HG03342 (cell line): ENCODE data around the gene EME2.
"Not testable (repeated sequence)": the region's sequence is repeated elsewhere in the genome, so short reads cannot be mapped to it uniquely, and the experiment has no call there.

Experiments used
- ATAC-seq: cut with Tn5 transposase; IDR thresholded peaks from one replicate; pipeline ENCODE4 v1.9.1; 2021; ENCODE audit warnings: mild to moderate bottlenecking, moderate library complexity; ENCODE audit not compliant: unreplicated experiment

The EME2 gene

DNA sequence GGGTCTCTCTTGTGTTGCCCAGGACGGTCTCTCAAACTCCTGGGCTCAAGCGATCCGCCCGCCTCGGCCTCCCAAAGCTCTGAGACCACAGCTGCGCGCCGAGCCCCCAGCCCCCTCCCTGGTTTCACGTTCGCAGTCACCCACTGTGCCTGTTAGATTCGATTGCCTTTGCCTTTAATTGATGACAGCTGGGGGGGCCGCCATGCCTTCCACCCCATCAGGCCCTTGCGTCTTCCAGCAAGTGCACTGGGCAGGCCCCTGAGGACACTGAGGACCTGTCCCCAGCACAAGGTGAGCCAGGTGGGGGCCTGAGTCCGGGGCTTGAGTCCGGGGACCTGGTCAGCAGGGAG is 17.6 kb downstream of the EME2 start:
- no peak for ATAC-seq

- ATAC-seq = no peak
Observed at GRCh38 chr16:1790611-1791255, 18.1 kb downstream of the EME2 start.

DNA sequence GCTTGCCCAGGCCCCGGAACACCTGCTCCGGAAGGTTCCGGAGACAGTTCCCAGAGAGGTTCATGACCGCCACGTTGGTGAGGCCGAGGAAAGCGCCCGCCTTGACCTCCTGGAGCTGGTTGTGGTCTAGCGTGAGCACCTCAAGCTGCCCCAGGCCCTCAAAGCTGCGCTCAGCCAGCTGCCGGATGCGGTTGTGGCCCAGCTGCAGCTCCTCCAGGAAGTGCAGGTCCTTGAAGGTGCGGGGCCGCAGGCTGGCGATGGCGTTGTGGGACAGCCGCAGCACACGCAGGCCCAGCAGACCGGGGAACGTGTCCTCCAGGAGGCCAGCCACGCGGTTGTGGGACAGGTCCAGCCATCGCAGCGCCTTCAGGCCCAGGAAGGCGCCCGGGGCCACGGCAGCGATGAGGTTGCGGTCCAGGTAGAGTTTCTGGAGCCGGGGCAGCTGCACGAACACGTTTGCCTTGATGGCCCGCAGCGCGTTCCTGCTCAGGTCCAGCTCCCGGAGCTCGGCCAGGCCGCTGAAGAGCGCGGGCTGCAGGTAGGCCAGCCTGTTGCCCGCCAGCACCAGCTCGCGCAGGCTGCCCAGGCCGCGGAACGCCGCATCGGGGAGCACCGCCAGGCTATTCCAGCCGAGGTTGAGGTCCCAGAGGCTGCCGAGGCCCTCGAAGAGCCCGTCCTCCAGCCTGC is 18.8 kb downstream of the EME2 start:
- no peak for ATAC-seq

GRCh38 chr16:1791943-1792812 is 19.6 kb downstream of the EME2 start:
- ATAC-seq = no peak

DNA sequence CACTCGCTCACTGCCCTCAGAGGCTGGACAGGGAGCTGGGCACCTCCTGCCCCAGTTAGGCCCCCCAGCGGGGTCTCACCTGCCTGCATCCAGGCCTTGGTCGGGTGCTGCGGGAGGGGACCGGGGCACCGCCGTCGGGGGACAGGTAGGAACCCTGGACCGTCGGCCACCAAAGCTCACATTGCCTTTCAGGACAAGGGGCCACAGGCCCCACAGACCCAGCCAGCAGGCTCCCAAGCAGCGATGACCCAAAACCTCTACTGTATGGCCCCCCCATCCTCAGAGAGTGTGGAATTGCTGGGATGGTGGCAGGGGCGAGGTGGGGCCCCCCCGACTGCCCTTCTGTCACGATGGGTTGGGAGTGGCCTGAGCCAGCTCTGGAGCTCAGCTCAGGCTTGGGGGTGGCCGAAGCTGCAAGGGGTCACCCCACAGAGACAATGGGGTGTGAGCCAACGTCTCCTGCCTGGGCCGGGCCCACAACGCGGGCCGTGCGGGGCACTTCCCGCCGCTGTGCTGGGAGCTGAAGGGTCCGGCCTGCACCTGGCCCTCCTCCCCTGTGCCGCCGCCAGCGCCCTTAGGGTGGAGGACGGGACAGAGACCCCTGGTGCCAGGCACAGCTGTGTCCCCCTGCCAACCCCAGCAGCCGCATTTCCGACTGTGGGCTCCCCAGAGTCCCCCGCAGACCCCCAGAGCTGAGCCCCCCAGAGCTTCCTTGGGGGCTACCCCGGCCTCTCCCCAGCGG is 20.4 kb downstream of the EME2 start:
- no peak for ATAC-seq

- no peak for ATAC-seq
Observed at GRCh38 chr16:1793578-1794220, 21.1 kb downstream of the EME2 start, which contains the start of gene IGFALS. Gene IGFALS (minus strand): TSS chr16:1793705. CDS start chr16:1793652, 53 bp downstream.

- ATAC-seq = no peak
Observed at GRCh38 chr16:1794221-1794871, 21.7 kb downstream of the EME2 start.

DNA sequence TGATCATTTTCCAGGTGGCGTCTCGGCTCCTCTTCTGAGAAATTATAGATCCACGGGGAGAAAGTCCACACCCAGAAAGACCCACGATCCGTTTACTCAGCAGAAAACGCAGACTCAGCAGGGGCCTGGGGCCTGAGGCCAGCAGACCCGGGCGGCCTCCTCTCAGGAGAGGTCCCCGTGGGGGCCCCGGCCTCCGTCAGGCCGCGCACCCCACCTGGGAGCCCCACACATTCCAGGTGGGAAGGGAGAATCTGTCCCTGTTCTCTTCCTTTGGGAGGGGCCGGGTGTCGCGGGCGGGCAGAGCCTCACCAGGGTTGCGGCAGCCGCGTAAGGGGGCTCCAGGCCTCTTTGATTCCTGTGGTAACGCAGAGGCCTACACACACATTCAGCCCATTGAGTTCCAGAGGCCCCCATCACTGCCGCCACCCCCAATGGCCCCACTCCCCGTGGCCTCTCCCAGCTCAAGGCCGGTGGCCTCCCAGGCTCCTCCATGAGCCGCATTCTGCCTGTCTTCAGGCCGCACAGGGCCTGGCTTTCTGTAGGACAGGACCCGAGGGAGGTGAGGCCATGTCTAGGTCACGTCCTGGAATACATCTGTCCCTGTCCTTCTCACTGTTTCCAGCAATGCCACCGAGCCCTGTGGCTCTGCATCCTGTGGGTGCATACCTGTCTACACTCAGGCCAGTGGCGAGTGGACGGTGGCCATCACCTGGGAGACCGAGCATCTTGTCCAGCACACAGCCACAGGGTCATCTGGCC is 22.5 kb downstream of the EME2 start:
- no peak for ATAC-seq

GRCh38 chr16:1799263-1799662 is 26.7 kb downstream of the EME2 start:
- not testable (repeated sequence) for ATAC-seq

DNA sequence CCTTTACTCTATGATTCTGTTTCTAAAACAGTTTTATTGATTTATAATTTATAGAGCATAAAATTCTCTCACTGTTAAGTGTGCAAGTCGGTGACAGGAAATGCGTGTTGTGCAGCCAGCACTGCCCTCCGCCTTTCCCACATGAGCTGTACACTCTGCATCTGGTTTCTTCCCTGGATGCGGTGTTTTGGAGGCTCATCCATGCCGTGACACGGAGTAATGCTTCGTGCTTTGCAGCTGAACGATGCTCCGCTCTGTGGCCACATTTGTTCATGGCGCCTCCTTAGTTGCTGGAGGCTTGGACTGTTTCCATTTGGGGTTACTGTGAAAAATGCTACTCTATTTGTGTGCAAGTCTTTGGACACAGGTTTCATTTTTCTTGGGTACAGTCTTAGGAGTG is 28.1 kb downstream of the EME2 start:
- ATAC-seq = no peak

GRCh38 chr16:1807626-1808025 is 35.0 kb downstream of the EME2 start:
- ATAC-seq = no peak

DNA sequence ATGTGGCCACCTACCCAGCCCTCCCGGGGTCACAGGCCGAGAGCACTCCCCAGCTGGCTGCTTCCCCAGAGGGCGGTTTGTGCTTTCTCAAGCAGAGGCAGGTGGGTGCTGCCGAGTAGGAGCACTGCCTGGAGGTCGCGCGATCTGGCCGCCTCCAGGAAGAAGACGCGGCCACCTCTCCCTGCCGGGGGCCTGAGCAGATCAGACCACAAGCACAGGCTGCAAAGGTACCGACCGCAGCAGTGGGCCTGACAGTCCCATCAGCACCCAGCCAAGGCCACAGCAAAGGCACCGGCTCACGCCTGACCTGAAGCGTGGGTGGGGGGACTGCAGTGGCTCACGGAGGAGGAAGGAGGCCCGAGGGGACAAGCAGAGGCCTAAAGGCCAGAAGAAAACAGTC is 36.1 kb downstream of the EME2 start:
- no peak for ATAC-seq

- ATAC-seq = no peak
Observed at GRCh38 chr16:1809281-1809801, 36.7 kb downstream of the EME2 start.

GRCh38 chr16:1810106-1810505 is 37.5 kb downstream of the EME2 start:
- no peak for ATAC-seq

GRCh38 chr16:1810536-1810935 is 37.9 kb downstream of the EME2 start:
- ATAC-seq = no peak

GRCh38 chr16:1812732-1813163 is 40.1 kb downstream of the EME2 start:
- ATAC-seq = no peak

- no peak for ATAC-seq
Observed at GRCh38 chr16:1815461-1815860, 42.9 kb downstream of the EME2 start.

- no peak for ATAC-seq
Observed at GRCh38 chr16:1816396-1817275, 44.0 kb downstream of the EME2 start.
